ENCODE measurements around the gene MUTYH.
"Not testable (repeated sequence)": the region's sequence is repeated elsewhere in the genome, so short reads cannot be mapped to it uniquely, and the experiment has no call there.

DNA sequence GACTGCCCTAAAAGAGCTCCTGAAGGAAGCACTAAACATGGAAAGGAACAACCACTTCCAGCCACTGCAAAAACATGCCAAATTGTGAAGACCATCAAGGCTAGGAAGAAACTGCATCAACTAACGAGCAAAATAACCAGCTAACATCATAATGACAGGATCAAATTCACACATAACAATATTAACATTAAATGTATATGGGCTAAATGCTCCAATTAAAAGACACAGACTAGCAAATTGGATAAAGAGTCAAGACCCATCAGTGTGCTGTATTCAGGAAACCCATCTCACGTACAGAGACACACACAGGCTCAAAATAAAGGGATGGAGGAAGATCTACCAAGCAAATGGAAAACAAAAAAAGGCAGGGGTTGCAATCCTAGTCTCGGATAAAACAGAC lies 53.7 kb downstream of the MUTYH start:
- not testable (repeated sequence) for TF ChIP-seq POLR2AphosphoS5, POLR2A (IDR thresholded peaks at IDR 0.05)
- TF ChIP-seq, protein P1, sequence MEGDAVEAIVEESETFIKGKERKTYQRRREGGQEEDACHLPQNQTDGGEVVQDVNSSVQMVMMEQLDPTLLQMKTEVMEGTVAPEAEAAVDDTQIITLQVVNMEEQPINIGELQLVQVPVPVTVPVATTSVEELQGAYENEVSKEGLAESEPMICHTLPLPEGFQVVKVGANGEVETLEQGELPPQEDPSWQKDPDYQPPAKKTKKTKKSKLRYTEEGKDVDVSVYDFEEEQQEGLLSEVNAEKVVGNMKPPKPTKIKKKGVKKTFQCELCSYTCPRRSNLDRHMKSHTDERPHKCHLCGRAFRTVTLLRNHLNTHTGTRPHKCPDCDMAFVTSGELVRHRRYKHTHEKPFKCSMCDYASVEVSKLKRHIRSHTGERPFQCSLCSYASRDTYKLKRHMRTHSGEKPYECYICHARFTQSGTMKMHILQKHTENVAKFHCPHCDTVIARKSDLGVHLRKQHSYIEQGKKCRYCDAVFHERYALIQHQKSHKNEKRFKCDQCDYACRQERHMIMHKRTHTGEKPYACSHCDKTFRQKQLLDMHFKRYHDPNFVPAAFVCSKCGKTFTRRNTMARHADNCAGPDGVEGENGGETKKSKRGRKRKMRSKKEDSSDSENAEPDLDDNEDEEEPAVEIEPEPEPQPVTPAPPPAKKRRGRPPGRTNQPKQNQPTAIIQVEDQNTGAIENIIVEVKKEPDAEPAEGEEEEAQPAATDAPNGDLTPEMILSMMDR (IDR thresholded peaks at IDR 0.05): not testable (repeated sequence)
